ENCODE measurements around the gene PTPRZ1.

PTPRZ1 gene

GRCh38 chr7:122010116-122010515 is 137.2 kb downstream of the PTPRZ1 start:
- no peak overlapping the region for H3K27ac ChIP-seq (ENCODE audit: low read length)
- no peak overlapping the region for H2AFZ ChIP-seq (ENCODE audit: low read depth, low read length)
- no peak overlapping the region for H3K4me3 ChIP-seq (ENCODE audit: low read length)
- no peak overlapping the region for H3K9ac ChIP-seq (ENCODE audit: low read length)
- H3K36me3 ChIP-seq (replicated peaks; ENCODE audit: low read depth, low read length): no peaks in the 10 kb centered on the region
- H4K20me1 ChIP-seq (ENCODE audit: insufficient read depth, low read length): no peaks in the 10 kb centered on the region
- no peak overlapping the region for H3K4me2 ChIP-seq (ENCODE audit: low read length)
- H3K79me2 ChIP-seq (ENCODE audit: low read length): no peaks in the 10 kb centered on the region
- peaks cover 6% of the 10 kb centered on the region; the same call in 1 of the 2 replicates for H3K4me1 ChIP-seq (ENCODE audit: low read length)
- H3K27me3 ChIP-seq (ENCODE audit: low read depth, low read length): no peaks in the 10 kb centered on the region
- H3K9me3 ChIP-seq (ENCODE audit: insufficient read depth, low read length): no peaks in the 10 kb centered on the region
- no peak for TF ChIP-seq EZH2phosphoT487 (IDR thresholded peaks at IDR 0.05; ENCODE audit: low read depth)
- no peak for TF ChIP-seq CTCF (IDR thresholded peaks at IDR 0.05; ENCODE audit: low read depth, low read length)

- Histone ChIP-seq H4K20me1 (ENCODE audit: insufficient read depth, low read length) (no peaks in the 10 kb centered on the region), H3K4me2 (ENCODE audit: low read length) (no peak overlapping the region), H3K9ac (ENCODE audit: low read length) (no peak overlapping the region), H3K36me3 (replicated peaks; ENCODE audit: low read depth, low read length) (no peaks in the 10 kb centered on the region), H3K4me3 (ENCODE audit: low read length) (no peak overlapping the region), H2AFZ (ENCODE audit: low read depth, low read length) (no peak overlapping the region), H3K9me3 (ENCODE audit: insufficient read depth, low read length) (no peaks in the 10 kb centered on the region), H3K27ac (ENCODE audit: low read length) (no peak overlapping the region), H3K27me3 (ENCODE audit: low read depth, low read length) (no peaks in the 10 kb centered on the region), H3K4me1 (ENCODE audit: low read length) (peaks cover 6% of the 10 kb centered on the region; the same call in 1 of the 2 replicates), H3K79me2 (ENCODE audit: low read length) (no peaks in the 10 kb centered on the region)
- TF ChIP-seq EZH2phosphoT487 (IDR thresholded peaks at IDR 0.05; ENCODE audit: low read depth) (no peak), CTCF (IDR thresholded peaks at IDR 0.05; ENCODE audit: low read depth, low read length) (no peak)
These were observed 140.1 kb downstream of the PTPRZ1 start for GRCh38 chr7:122013065-122013464.

GRCh38 chr7:122013630-122014029 is 140.7 kb downstream of the PTPRZ1 start:
- Histone ChIP-seq H3K9me3 (ENCODE audit: insufficient read depth, low read length) (no peaks in the 10 kb centered on the region), H2AFZ (ENCODE audit: low read depth, low read length) (no peak overlapping the region), H3K27ac (ENCODE audit: low read length) (no peak overlapping the region), H3K4me1 (ENCODE audit: low read length) (peaks cover 6% of the 10 kb centered on the region; the same call in 1 of the 2 replicates), H3K4me3 (ENCODE audit: low read length) (no peak overlapping the region), H3K27me3 (ENCODE audit: low read depth, low read length) (no peaks in the 10 kb centered on the region), H4K20me1 (ENCODE audit: insufficient read depth, low read length) (no peaks in the 10 kb centered on the region), H3K4me2 (ENCODE audit: low read length) (no peak overlapping the region), H3K9ac (ENCODE audit: low read length) (no peak overlapping the region), H3K79me2 (ENCODE audit: low read length) (no peaks in the 10 kb centered on the region), H3K36me3 (replicated peaks; ENCODE audit: low read depth, low read length) (no peaks in the 10 kb centered on the region)
- no peak for TF ChIP-seq EZH2phosphoT487 (IDR thresholded peaks at IDR 0.05; ENCODE audit: low read depth)
- no peak for TF ChIP-seq CTCF (IDR thresholded peaks at IDR 0.05; ENCODE audit: low read depth, low read length)

- H4K20me1 ChIP-seq (ENCODE audit: insufficient read depth, low read length): no peaks in the 10 kb centered on the region
- H2AFZ ChIP-seq (ENCODE audit: low read depth, low read length): no peak overlapping the region
- no peaks in the 10 kb centered on the region for H3K27me3 ChIP-seq (ENCODE audit: low read depth, low read length)
- H3K9me3 ChIP-seq (ENCODE audit: insufficient read depth, low read length): no peaks in the 10 kb centered on the region
- no peak overlapping the region for H3K9ac ChIP-seq (ENCODE audit: low read length)
- TF ChIP-seq CTCF (IDR thresholded peaks at IDR 0.05; ENCODE audit: low read depth, low read length) (peak; percentile 27; the same call in 1 of the 2 replicates), EZH2phosphoT487 (IDR thresholded peaks at IDR 0.05; ENCODE audit: low read depth) (no peak)
- no peaks in the 10 kb centered on the region for H3K79me2 ChIP-seq (ENCODE audit: low read length)
- H3K36me3 ChIP-seq (replicated peaks; ENCODE audit: low read depth, low read length): no peaks in the 10 kb centered on the region
- H3K27ac ChIP-seq (ENCODE audit: low read length): no peak overlapping the region
- peaks cover 6% of the 10 kb centered on the region; the same call in 1 of the 2 replicates for H3K4me1 ChIP-seq (ENCODE audit: low read length)
- H3K4me2 ChIP-seq (ENCODE audit: low read length): no peak overlapping the region
- no peak overlapping the region for H3K4me3 ChIP-seq (ENCODE audit: low read length)
These were observed 141.7 kb downstream of the PTPRZ1 start for GRCh38 chr7:122014697-122015096.

Data from OCI-LY3 (cell line).